Nephron progenitor cell (in vitro differentiated cells): ENCODE results near the gene CA11.
"Not testable (repeated sequence)": the region's sequence is repeated elsewhere in the genome, so short reads cannot be mapped to it uniquely, and the experiment has no call there.

Experiments used
- DNase-seq: peaks from one replicate; pipeline ENCODE4 v3.0.0; 2021
- H3K27ac Mint-ChIP-seq: 2 replicates; pipeline ENCODE4 v1.8.0; 2021; ENCODE audit warnings: mild to moderate bottlenecking, moderate library complexity, mixed read lengths
- H3K27me3 Mint-ChIP-seq: 2 replicates; pipeline ENCODE4 v1.8.0; 2021; ENCODE audit warnings: mild to moderate bottlenecking, low read depth, mixed read lengths; ENCODE audit not compliant: poor library complexity
- H3K36me3 Mint-ChIP-seq: 2 replicates; pipeline ENCODE4 v1.8.0; 2021; ENCODE audit warnings: low read depth, mixed read lengths
- H3K4me1 Mint-ChIP-seq: 2 replicates; pipeline ENCODE4 v1.8.0; 2021; ENCODE audit warnings: mixed read lengths
- H3K4me3 Mint-ChIP-seq: 2 replicates; pipeline ENCODE4 v1.8.0; 2021; ENCODE audit warnings: mild to moderate bottlenecking, moderate library complexity, mixed read lengths
- H3K9me3 Mint-ChIP-seq: 2 replicates; pipeline ENCODE4 v1.8.0; 2021; ENCODE audit warnings: mild to moderate bottlenecking, moderate library complexity, mixed read lengths
- TF ChIP-seq, protein P1 (sequence below): fragments of 200-600 bp; sonication (generic); IDR thresholded peaks from 2 replicates; pipeline ENCODE4 v1.5.0; 2021; ENCODE audit warnings: antibody characterized with exemption

CA11 gene

DNA sequence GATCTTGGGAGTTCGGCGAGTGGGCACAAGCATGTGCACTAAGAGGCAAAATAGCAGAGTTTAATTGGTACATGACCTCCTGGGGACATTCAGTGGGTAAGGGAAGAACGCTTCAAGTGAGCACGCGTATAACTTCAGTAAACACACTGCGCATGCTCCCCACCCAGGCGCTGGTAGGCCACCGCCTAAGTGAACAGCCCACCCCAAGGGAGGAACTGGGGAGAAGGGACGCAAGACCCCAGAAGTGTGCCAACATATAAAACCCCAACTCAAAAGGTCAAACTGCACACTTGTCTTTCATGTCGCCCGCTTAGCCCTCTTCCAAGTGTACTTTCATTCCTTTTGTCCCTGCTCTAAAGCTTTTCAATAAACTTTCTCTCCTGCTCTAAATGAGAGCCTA is 37.4 kb upstream of the CA11 start:
- no peak for DNase-seq
- no peaks in the 10 kb centered on the region for H3K9me3 Mint-ChIP-seq
- no peak overlapping the region for H3K4me3 Mint-ChIP-seq

GRCh38 chr19:48681127-48681470 is 35.1 kb upstream of the CA11 start:
- Mint-ChIP-seq H3K27ac (no peak overlapping the region), H3K4me3 (no peak overlapping the region), H3K27me3 (peaks cover 12% of the 10 kb centered on the region), H3K9me3 (no peaks in the 10 kb centered on the region), H3K36me3 (no peaks in the 10 kb centered on the region), H3K4me1 (peaks cover 9% of the 10 kb centered on the region)
- TF ChIP-seq, protein P1, sequence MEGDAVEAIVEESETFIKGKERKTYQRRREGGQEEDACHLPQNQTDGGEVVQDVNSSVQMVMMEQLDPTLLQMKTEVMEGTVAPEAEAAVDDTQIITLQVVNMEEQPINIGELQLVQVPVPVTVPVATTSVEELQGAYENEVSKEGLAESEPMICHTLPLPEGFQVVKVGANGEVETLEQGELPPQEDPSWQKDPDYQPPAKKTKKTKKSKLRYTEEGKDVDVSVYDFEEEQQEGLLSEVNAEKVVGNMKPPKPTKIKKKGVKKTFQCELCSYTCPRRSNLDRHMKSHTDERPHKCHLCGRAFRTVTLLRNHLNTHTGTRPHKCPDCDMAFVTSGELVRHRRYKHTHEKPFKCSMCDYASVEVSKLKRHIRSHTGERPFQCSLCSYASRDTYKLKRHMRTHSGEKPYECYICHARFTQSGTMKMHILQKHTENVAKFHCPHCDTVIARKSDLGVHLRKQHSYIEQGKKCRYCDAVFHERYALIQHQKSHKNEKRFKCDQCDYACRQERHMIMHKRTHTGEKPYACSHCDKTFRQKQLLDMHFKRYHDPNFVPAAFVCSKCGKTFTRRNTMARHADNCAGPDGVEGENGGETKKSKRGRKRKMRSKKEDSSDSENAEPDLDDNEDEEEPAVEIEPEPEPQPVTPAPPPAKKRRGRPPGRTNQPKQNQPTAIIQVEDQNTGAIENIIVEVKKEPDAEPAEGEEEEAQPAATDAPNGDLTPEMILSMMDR, result no peak
- no peak for DNase-seq

More for the DNA sequence above, 37.4 kb upstream of the CA11 start:
- TF ChIP-seq, protein P1, result no peak
- Mint-ChIP-seq H3K27me3 (peaks cover 9% of the 10 kb centered on the region), H3K36me3 (no peaks in the 10 kb centered on the region), H3K4me1 (peaks cover 9% of the 10 kb centered on the region), H3K27ac (no peak overlapping the region)

DNA sequence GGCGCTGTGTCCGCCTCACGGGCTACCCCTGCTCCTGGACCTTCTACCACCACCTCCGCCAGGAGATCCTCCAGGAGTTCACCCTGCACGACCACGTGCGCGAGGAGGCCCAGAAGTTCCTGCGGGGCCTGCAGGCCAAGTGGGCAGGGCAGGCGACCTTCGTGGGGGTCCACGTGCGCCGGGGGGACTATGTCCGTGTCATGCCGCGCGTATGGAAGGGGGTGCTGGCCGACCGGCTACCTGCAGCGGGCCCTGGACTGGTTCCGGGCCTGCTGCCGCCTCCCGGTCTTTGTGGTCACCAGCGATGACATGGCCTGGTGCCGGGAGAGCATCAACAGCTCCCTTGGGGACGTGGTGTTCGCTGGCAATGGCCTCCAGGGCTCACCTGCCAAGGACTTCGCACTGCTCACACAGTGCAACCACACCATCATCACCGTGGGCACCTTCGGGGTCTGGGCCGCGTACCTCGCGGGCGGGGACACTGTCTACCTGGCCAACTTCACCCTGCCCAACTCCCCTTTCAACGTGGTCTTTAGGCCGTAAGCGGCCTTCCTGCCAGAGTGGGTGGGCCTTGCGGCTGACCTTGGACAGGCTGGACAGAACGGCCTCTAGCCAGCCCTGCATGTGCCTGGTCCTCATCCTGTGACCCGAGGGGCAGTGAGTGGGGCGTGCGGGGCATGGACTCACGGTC is 34.6 kb upstream of the CA11 start:
- Mint-ChIP-seq H3K9me3 (no peaks in the 10 kb centered on the region), H3K27me3 (peaks cover 12% of the 10 kb centered on the region), H3K27ac (no peak overlapping the region), H3K4me1 (peaks cover 5% of the 10 kb centered on the region), H3K4me3 (no peak overlapping the region), H3K36me3 (no peaks in the 10 kb centered on the region)
- no peak for DNase-seq
- TF ChIP-seq, protein P1, result no peak

DNA sequence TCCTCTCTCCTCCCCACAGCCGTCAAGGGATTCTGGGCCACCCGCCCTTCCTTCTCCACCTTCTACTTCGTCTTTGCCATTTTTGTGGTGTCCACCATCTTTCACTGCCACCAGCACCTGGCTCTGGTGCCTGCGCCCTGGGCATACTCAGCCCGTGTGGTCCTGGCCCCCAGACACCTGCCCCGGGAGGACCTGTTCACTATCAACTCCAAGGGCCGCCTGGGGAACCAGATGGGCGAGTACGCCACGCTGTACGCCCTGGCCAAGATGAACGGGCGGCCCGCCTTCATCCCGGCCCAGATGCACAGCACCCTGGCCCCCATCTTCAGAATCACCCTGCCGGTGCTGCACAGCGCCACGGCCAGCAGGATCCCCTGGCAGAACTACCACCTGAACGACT is 34.0 kb upstream of the CA11 start:
- peaks cover 16% of the 10 kb centered on the region for H3K27me3 Mint-ChIP-seq
- H3K36me3 Mint-ChIP-seq, H3K4me1 Mint-ChIP-seq, H3K27ac Mint-ChIP-seq, H3K4me3 Mint-ChIP-seq, H3K9me3 Mint-ChIP-seq, DNase-seq: not testable (repeated sequence)

DNA sequence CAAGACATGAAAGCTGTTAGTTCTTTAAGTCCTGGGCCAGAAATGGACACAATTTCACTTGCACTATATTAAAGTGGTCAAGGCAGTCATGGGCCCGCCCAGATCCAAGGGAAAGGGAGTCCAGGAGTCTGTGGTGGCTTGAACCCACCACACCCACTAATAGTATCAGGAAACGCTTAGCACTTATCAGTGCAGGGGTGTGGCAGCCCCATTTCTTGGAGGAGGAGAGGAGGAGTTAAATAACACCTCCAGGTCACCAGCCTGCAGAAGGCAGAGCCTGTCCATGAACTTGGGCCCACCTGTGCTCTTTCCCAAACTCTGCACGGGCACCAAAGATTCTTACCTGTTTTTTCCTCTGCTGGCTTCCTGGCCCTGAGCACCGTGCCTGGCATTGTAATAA is 32.2 kb upstream of the CA11 start:
- Mint-ChIP-seq H3K36me3 (no peaks in the 10 kb centered on the region), H3K27me3 (peaks cover 22% of the 10 kb centered on the region), H3K27ac (no peak overlapping the region), H3K4me3 (no peak overlapping the region), H3K4me1 (peaks cover 22% of the 10 kb centered on the region), H3K9me3 (no peaks in the 10 kb centered on the region)
- TF ChIP-seq, protein P1, result no peak
- DNase-seq, result no peak

DNA sequence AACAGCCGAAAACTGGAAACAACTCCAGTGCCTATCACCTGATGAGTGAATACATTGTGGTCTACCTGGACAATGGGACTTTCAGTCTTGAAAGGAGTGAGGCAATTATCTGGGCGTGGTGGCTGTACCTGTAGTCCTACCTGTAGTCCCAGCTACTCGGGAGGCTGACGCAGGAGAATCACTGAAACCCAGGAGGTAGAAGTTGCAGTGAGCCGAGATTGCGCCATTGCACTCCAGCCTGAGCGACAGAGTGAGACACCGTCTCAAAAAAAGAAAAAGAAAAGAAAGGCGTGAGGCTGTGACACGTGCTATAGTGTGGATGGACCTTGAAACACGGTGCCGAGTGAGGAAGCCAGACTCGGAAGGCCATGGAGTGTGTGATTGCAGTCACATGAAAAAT is 30.9 kb upstream of the CA11 start:
- H3K4me3 Mint-ChIP-seq, result no peak overlapping the region
- TF ChIP-seq, protein P1, result no peak
- no peaks in the 10 kb centered on the region for H3K9me3 Mint-ChIP-seq
- no peak for DNase-seq
- peaks cover 28% of the 10 kb centered on the region for H3K4me1 Mint-ChIP-seq
- H3K36me3 Mint-ChIP-seq, result no peaks in the 10 kb centered on the region
- H3K27ac Mint-ChIP-seq, result no peak overlapping the region
- H3K27me3 Mint-ChIP-seq, result peaks cover 21% of the 10 kb centered on the region
